Measurements from ENCODE around the gene FRS2.

The FRS2 gene

GRCh38 chr12:69523433-69524330 lies 53.5 kb downstream of the FRS2 start:
- Histone ChIP-seq H3K27me3 (no peaks in the 10 kb centered on the region), H3K9me3 (no peaks in the 10 kb centered on the region), H3K4me3 (ENCODE audit: low read depth, low read length) (no peak overlapping the region), H3K36me3 (no peaks in the 10 kb centered on the region), H3K4me1 (peaks cover 2% of the 10 kb centered on the region; the same call in 1 of the 2 replicates)
- TF ChIP-seq CTCF (IDR thresholded peaks at IDR 0.05; ENCODE audit: low read depth, low read length), result no peak
- no peak for DNase-seq

DNA sequence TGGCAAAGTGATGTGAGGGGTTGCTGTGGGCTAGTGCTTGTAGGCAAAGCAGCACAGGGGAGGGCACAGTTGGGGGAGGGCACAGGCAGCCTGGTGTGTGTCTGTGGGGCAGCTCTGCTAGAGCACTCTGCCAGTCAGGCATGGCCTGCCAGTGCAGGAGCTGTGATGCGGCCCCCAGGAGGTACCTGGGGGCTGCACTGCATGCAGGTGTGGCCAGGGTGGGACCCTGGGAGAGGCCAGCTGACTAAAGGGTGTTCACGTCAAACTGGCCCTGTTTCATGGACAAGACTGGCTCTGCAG lies 54.1 kb downstream of the FRS2 start:
- no peaks in the 10 kb centered on the region for H3K9me3 ChIP-seq
- TF ChIP-seq CTCF (IDR thresholded peaks at IDR 0.05; ENCODE audit: low read depth, low read length), result no peak
- peaks cover 2% of the 10 kb centered on the region; the same call in 1 of the 2 replicates for H3K4me1 ChIP-seq
- no peak overlapping the region for H3K4me3 ChIP-seq (ENCODE audit: low read depth, low read length)
- no peaks in the 10 kb centered on the region for H3K27me3 ChIP-seq
- no peaks in the 10 kb centered on the region for H3K36me3 ChIP-seq
- no peak for DNase-seq

DNA sequence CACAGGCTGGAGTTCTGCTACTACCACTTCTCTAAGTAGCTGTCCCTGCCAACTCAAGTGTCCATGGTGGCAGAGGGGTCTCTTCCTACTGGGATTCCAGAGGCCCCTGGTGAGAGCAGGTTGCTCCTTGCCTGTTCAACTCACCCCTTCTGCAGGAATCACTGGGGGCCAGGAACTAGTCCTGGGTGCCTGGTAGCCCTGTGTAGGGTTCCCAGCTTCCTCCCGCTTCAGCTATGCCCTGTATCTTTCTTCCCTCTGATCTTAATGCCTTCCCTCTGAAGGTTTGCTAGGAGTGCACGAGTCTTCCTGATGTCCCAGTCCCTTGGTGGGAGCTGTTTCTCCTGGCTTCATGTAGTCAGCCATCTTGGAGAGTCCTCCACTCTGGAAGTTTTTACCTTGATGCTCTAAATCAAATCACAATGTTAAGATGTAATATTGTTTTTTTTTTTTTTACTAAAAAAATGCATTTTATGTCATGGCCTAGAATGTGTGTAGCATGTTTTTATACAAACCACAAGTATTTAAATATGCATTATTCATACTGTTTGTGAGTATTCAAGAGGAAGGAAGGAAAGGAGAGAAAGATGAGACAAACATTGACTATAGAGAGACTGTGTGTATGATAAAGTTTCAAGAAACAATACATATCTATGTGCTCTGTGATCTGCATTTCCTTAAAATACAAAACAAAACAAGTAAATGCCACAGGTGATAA lies 54.7 kb downstream of the FRS2 start:
- H3K36me3 ChIP-seq, result no peaks in the 10 kb centered on the region
- peaks cover 1% of the 10 kb centered on the region; the same call in 1 of the 2 replicates for H3K4me1 ChIP-seq
- H3K27me3 ChIP-seq, result no peaks in the 10 kb centered on the region
- no peaks in the 10 kb centered on the region for H3K9me3 ChIP-seq
- no peak for TF ChIP-seq CTCF (IDR thresholded peaks at IDR 0.05; ENCODE audit: low read depth, low read length)
- no peak for DNase-seq
- no peak overlapping the region for H3K4me3 ChIP-seq (ENCODE audit: low read depth, low read length)

DNA sequence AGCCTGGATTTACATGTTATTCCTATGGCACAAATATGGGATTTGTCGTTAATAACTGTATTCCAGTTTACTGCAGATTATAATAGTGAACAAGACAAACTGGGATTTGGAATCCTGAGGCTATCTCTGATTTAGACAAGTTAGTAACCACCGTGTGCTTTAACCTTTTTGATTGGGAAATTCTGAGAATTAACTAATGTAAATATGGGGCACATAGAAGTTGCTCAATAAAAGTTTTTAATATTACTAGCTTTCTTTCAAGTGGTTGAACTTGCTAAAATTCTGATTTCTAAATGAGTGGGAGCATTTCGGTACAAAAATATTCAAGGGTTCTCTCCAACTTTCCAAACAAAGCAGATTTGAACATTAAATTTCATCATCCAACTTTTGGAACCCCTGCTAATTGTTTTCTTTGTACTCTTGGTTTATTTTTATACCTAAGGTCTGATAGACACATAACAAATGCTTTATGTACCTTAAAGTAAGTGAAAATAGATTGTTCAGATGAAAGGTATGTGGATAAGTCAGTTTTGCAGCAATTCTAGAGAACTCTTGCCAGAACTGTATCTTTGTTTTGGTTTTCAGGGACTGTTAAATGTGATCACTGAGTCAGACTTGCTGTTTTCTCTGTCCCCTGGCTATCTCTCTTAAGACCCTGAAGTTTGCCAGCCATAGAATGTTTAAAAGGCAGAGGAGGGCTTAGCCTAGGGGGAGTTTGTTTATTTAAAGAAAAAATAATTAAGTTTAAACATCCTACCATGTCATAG lies 57.5 kb downstream of the FRS2 start:
- Histone ChIP-seq H3K36me3 (no peaks in the 10 kb centered on the region; the same call in 1 of the 2 replicates), H3K27me3 (no peaks in the 10 kb centered on the region), H3K9me3 (no peaks in the 10 kb centered on the region), H3K4me3 (ENCODE audit: low read depth, low read length) (no peak overlapping the region), H3K4me1 (no peaks in the 10 kb centered on the region)
- no peak for TF ChIP-seq CTCF (IDR thresholded peaks at IDR 0.05; ENCODE audit: low read depth, low read length)
- no peak for DNase-seq

DNA sequence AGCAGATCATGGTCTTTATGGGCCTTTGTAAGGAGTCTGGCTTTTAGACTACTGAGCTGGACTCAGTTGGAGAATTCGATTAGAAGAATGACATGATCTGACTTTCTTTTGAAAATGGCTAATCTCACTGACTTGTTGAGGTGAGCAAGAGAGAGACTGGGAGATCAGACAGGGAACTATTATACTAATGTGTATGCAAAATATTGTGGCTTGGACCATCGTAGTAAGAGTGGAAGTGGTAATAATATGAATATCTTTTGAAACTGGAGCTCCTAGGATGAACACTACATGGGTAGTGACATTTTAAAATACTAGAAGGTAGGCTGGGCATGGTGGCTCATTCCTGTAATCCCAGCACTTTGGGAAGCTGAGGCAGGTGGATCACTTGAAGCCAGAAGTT lies 58.8 kb downstream of the FRS2 start:
- H3K4me1 ChIP-seq, result no peaks in the 10 kb centered on the region
- no peak for DNase-seq
- no peaks in the 10 kb centered on the region for H3K9me3 ChIP-seq
- H3K4me3 ChIP-seq (ENCODE audit: low read depth, low read length), result no peak overlapping the region
- no peak for TF ChIP-seq CTCF (IDR thresholded peaks at IDR 0.05; ENCODE audit: low read depth, low read length)
- no peaks in the 10 kb centered on the region for H3K27me3 ChIP-seq
- peaks cover 3% of the 10 kb centered on the region for H3K36me3 ChIP-seq
